ENCODE measurements around the gene TEF. TPM values are rescaled to one million over a fixed set of nuclear protein-coding genes. Genes with fewer than 3 reads are reported as not detected.

Gene TEF
- polyA plus RNA-seq, 1 donor (not counting 4 experiments of a cell fraction or from before 2014, with no cell fraction given) = 12.4 TPM

- H3K9me1 ChIP-seq (ENCODE audit: control insufficient read depth, extremely low read depth, insufficient read depth, low read length) = no peaks in the 10 kb centered on the region
- H3K9me3 ChIP-seq (ENCODE audit: control insufficient read depth, low read depth, low read length) = no peaks in the 10 kb centered on the region
- no peak for FAIRE-seq
- H3K36me3 ChIP-seq (ENCODE audit: control insufficient read depth in 2 of 2, extremely low read depth in 1 of 2, insufficient read depth in 2 of 2, low read length in 2 of 2) = peaks cover 33 to 34% of the 10 kb centered on the region in 2 experiments
- no peak overlapping the region for H3K4me2 ChIP-seq (ENCODE audit: control insufficient read depth, extremely low read depth, insufficient read depth, low read depth, low read length)
- TF ChIP-seq CTCF (optimal IDR thresholded peaks at IDR 0.05 in 1 of 3, IDR thresholded peaks at IDR 0.05 in 1 of 3, conservative IDR thresholded peaks at IDR 0.05 in 1 of 3; ENCODE audit: extremely low read depth in 1 of 3, insufficient read depth in 2 of 3, low read length in 3 of 3) (no peak), EZH2 (IDR thresholded peaks at IDR 0.05; ENCODE audit: low read length) (no peak)
- H2AFZ ChIP-seq (ENCODE audit: control insufficient read depth, low read length) = no peak overlapping the region
- no peaks in the 10 kb centered on the region for H3K79me2 ChIP-seq (ENCODE audit: control insufficient read depth, insufficient read depth, low read length)
- H4K20me1 ChIP-seq (ENCODE audit: control insufficient read depth, extremely low read depth, insufficient read depth, low read length) = no peaks in the 10 kb centered on the region
- dilution Hi-C loops (cut with MboI; ENCODE audit: extremely low pct_ligation_motif_present, low sequenced_read_pairs) = no loop called here
- no peak overlapping the region for H3K27ac ChIP-seq (ENCODE audit: control insufficient read depth, insufficient read depth, low read length)
- no peak for DNase-seq (ENCODE audit: low read depth, low spot score)
- no peak overlapping the region for H3K9ac ChIP-seq (ENCODE audit: control insufficient read depth, extremely low read depth, insufficient read depth, low read length)
- no peak overlapping the region for H3K4me3 ChIP-seq (ENCODE audit: control insufficient read depth in 2 of 3, extremely low read depth in 1 of 3, insufficient read depth in 2 of 3, low read depth in 1 of 3, low read length in 3 of 3)
- H3K4me1 ChIP-seq (ENCODE audit: control insufficient read depth, extremely low read depth, insufficient read depth, low read length) = no peaks in the 10 kb centered on the region
- no peaks in the 10 kb centered on the region for H3K27me3 ChIP-seq (ENCODE audit: control insufficient read depth, extremely low read depth, insufficient read depth, low read length)
Observed at GRCh38 chr22:41355895-41356294, 25.8 kb upstream of the TEF start.

GRCh38 chr22:41356430-41357028 is 25.2 kb upstream of the TEF start:
- TF ChIP-seq EZH2 (IDR thresholded peaks at IDR 0.05; ENCODE audit: low read length) = no peak
- Histone ChIP-seq H3K9me1 (ENCODE audit: control insufficient read depth, extremely low read depth, insufficient read depth, low read length) (no peaks in the 10 kb centered on the region), H4K20me1 (ENCODE audit: control insufficient read depth, extremely low read depth, insufficient read depth, low read length) (no peaks in the 10 kb centered on the region), H2AFZ (ENCODE audit: control insufficient read depth, low read length) (no peak overlapping the region), H3K79me2 (ENCODE audit: control insufficient read depth, insufficient read depth, low read length) (no peaks in the 10 kb centered on the region), H3K4me2 (ENCODE audit: control insufficient read depth, extremely low read depth, insufficient read depth, low read depth, low read length) (no peak overlapping the region), H3K27me3 (ENCODE audit: control insufficient read depth, extremely low read depth, insufficient read depth, low read length) (no peaks in the 10 kb centered on the region), H3K9ac (ENCODE audit: control insufficient read depth, extremely low read depth, insufficient read depth, low read length) (no peak overlapping the region), H3K9me3 (ENCODE audit: control insufficient read depth, low read depth, low read length) (no peaks in the 10 kb centered on the region), H3K4me1 (ENCODE audit: control insufficient read depth, extremely low read depth, insufficient read depth, low read length) (no peaks in the 10 kb centered on the region), H3K36me3 (ENCODE audit: control insufficient read depth in 2 of 2, extremely low read depth in 1 of 2, insufficient read depth in 2 of 2, low read length in 2 of 2) (peaks cover 26 to 30% of the 10 kb centered on the region in 2 experiments), H3K27ac (ENCODE audit: control insufficient read depth, insufficient read depth, low read length) (no peak overlapping the region), H3K4me3 (ENCODE audit: control insufficient read depth in 2 of 3, extremely low read depth in 1 of 3, insufficient read depth in 2 of 3, low read depth in 1 of 3, low read length in 3 of 3) (no peak overlapping the region)
- DNase-seq (ENCODE audit: low read depth, low spot score) = no peak
- dilution Hi-C loops (cut with MboI; ENCODE audit: extremely low pct_ligation_motif_present, low sequenced_read_pairs) = no loop called here
- no peak for FAIRE-seq

GRCh38 chr22:41357191-41357590 is 24.6 kb upstream of the TEF start:
- dilution Hi-C loops (cut with MboI; ENCODE audit: extremely low pct_ligation_motif_present, low sequenced_read_pairs) = no loop called here
- Histone ChIP-seq H4K20me1 (ENCODE audit: control insufficient read depth, extremely low read depth, insufficient read depth, low read length) (no peaks in the 10 kb centered on the region), H3K9ac (ENCODE audit: control insufficient read depth, extremely low read depth, insufficient read depth, low read length) (no peak overlapping the region), H3K4me1 (ENCODE audit: control insufficient read depth, extremely low read depth, insufficient read depth, low read length) (no peaks in the 10 kb centered on the region), H3K36me3 (ENCODE audit: control insufficient read depth in 2 of 2, extremely low read depth in 1 of 2, insufficient read depth in 2 of 2, low read length in 2 of 2) (peaks cover 26 to 27% of the 10 kb centered on the region in 2 experiments), H3K4me3 (ENCODE audit: control insufficient read depth in 2 of 3, extremely low read depth in 1 of 3, insufficient read depth in 2 of 3, low read depth in 1 of 3, low read length in 3 of 3) (no peak overlapping the region), H3K27me3 (ENCODE audit: control insufficient read depth, extremely low read depth, insufficient read depth, low read length) (no peaks in the 10 kb centered on the region), H3K4me2 (ENCODE audit: control insufficient read depth, extremely low read depth, insufficient read depth, low read depth, low read length) (no peak overlapping the region), H3K9me1 (ENCODE audit: control insufficient read depth, extremely low read depth, insufficient read depth, low read length) (no peaks in the 10 kb centered on the region), H3K27ac (ENCODE audit: control insufficient read depth, insufficient read depth, low read length) (no peak overlapping the region), H3K9me3 (ENCODE audit: control insufficient read depth, low read depth, low read length) (no peaks in the 10 kb centered on the region), H2AFZ (ENCODE audit: control insufficient read depth, low read length) (no peak overlapping the region), H3K79me2 (ENCODE audit: control insufficient read depth, insufficient read depth, low read length) (no peaks in the 10 kb centered on the region)
- DNase-seq (ENCODE audit: low read depth, low spot score) (no peak), FAIRE-seq (no peak)
- TF ChIP-seq EZH2 (IDR thresholded peaks at IDR 0.05; ENCODE audit: low read length) (no peak), CTCF (optimal IDR thresholded peaks at IDR 0.05 in 1 of 3, IDR thresholded peaks at IDR 0.05 in 1 of 3, conservative IDR thresholded peaks at IDR 0.05 in 1 of 3; ENCODE audit: extremely low read depth in 1 of 3, insufficient read depth in 2 of 3, low read length in 3 of 3) (no peak)
